Measurements from ENCODE around the gene CCHCR1. TPM values are rescaled to one million over a fixed set of nuclear protein-coding genes. Genes with fewer than 3 reads are reported as not detected.

The CCHCR1 gene
- total RNA-seq, 2 experiments from 2014 or later, result 47.1 to 47.7 TPM

DNA sequence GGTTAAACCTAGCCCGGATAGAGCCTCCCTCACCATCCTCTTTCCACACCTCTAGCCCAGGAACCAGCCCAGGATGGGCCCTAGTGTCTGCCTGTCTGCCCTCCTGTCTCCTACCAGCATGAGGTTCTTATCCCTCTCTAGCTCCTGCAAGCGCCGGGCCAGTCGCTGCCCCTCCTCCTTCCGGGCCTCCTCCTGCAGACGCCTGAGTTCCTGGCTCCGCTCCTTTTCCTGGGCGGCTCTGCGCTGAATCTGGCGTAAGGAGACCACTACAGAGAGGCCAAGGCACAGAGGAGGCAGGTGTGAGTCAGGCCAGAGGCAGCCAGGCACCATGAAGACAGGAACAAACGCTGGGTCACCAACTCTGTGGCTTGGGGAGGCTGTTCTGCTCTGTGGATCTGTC is 14.5 kb downstream of the CCHCR1 start:
- POLR2A ChIA-PET, result no interaction called here
- CTCF ChIA-PET, result interaction anchor here (1.5 kb wide), 1 partner anchor 13 kb away, joined by 6 read pairs; no protein-coding TSS in a partner anchor

- ChIA-PET POLR2A (no interaction called here), CTCF (interaction anchor here (1.1 to 1.3 kb wide), 2 partner anchors 18 to 50 kb away, joined by 3 to 5 read pairs; no protein-coding TSS in a partner anchor)
Measured at GRCh38 chr6:31142361-31142761, 15.2 kb downstream of the CCHCR1 start.

DNA sequence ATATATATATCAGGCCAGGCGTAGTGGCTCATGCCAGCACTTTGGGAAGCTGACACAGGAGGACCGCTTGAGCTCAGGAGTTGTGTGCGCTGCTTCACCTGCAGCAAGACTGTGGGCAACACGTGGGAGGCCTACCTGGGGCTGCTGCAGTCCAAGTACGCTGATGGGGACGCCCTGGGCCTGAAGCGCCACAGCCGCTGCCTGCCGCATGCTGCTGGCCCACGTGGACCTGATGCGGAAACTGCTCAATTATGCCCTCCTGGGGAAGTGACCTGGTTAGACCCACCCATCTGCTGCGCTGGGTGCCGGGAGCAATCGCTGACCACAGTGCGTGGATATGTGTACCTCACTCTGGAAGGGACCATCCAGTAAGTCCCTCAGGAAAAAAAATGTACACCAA is 17.0 kb downstream of the CCHCR1 start:
- CTCF ChIA-PET, result no interaction called here
- POLR2A ChIA-PET, result no interaction called here

DNA sequence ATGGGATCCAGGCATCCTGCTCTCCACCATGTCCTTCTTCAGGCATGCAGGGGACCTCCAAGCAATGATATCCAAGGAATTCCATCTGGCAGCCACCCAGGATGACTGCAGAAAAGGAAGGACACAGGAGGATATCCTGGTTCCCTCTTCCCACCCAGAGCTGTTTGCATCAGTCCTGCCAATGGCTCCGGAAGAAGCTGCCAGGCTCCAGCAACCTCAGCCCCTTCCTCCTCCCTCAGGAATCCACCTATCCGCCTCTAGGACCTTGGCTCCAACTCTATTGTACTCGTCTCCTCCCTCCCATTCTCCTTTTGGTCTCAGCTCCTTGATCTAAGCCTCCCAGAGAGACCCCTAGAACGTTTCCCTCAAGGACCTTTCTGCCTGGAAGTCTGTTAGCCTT is 18.0 kb downstream of the CCHCR1 start:
- CTCF ChIA-PET, result interaction anchor here (0.9 to 3.2 kb wide), 3 partner anchors 11 to 236 kb away, joined by 3 to 18 read pairs (median 6); no protein-coding TSS in a partner anchor
- POLR2A ChIA-PET, result no interaction called here

DNA sequence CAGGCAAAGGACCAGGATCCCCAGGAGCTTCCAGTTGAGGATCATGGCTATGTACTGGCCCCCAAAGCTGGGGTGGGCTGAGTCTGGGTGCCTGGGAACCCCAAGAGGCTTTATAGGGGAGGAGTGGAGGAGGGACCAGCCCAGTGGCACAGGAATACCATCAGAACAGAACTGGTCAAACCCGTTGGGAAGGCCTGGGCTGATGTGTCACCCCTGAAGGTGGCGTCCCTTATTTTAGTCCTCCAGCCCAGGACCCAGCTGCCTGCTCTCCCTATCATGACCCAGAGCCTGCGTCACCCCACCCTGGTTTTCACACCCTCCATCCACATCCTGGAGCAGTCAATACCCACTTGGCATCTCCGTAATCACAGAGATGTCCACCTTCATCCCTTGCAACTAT is 18.6 kb downstream of the CCHCR1 start, which contains the start of gene PSORS1C2:
Gene PSORS1C2, minus strand, starts transcription at position 85 of the 400 bp plus-strand sequence. Its CDS starts 40 bp downstream, at position 45.
- POLR2A ChIA-PET, result no interaction called here
- CTCF ChIA-PET, result interaction anchor here (0.6 to 3.2 kb wide), 6 partner anchors 8 to 236 kb away, joined by 3 to 18 read pairs (median 4); no protein-coding TSS in a partner anchor

- CTCF ChIA-PET, result interaction anchor here (0.8 to 1.3 kb wide), 2 partner anchors 8 to 231 kb away, joined by 3 to 4 read pairs; no protein-coding TSS in a partner anchor
- POLR2A ChIA-PET, result no interaction called here
Measured at GRCh38 chr6:31135710-31136109, 21.9 kb downstream of the CCHCR1 start.

- CTCF ChIA-PET, result interaction anchor here (0.5 to 1.5 kb wide), 2 partner anchors 56 to 60 kb away, joined by 3 to 5 read pairs; no protein-coding TSS in a partner anchor
Measured at GRCh38 chr6:31132806-31133205, 24.8 kb downstream of the CCHCR1 start.

GRCh38 chr6:31131595-31131994 is 26.0 kb downstream of the CCHCR1 start:
- CTCF ChIA-PET, result no interaction called here
- POLR2A ChIA-PET, result no interaction called here

More at GRCh38 chr6:31132806-31133205, 24.8 kb downstream of the CCHCR1 start:
- POLR2A ChIA-PET, result interaction anchor here (0.5 to 0.7 kb wide), 3 partner anchors 177 to 379 kb away, joined by 4 to 6 read pairs (median 4); no protein-coding TSS in a partner anchor

DNA sequence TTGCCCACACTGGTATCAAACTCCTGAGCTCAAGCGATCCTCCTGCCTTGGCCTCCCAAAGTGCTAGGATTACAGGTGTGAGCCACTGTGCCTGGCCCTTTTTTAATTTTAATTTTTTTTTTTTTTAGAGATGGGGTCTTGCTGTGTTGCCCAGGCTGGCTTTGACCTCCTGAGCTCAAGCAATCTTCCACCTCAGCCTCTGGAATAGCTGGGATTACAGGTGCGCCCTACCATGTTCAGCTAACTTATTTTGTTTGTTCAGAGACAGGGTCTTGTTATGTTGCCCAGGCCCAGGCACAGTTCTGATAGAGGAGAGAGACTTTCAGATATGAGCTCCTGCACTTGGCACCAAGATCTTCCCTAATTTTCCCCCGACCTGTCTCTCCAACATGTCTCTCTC is 26.9 kb downstream of the CCHCR1 start:
- ChIA-PET POLR2A (interaction anchor here (0.7 kb wide), 1 partner anchor 49 kb away, joined by 7 read pairs; no protein-coding TSS in a partner anchor), CTCF (interaction anchor here (1.1 to 1.8 kb wide), 4 partner anchors 13 to 268 kb away, joined by 3 to 6 read pairs (median 4); no protein-coding TSS in a partner anchor)

- POLR2A ChIA-PET, result no interaction called here
Measured at GRCh38 chr6:31129130-31129529, 28.5 kb downstream of the CCHCR1 start.

GRCh38 chr6:31128093-31128676 is 29.4 kb downstream of the CCHCR1 start:
- ChIA-PET CTCF (interaction anchor here (0.6 to 1.8 kb wide), 6 partner anchors 8 to 376 kb away, joined by 3 to 6 read pairs (median 4); no protein-coding TSS in a partner anchor), POLR2A (no interaction called here)

More at GRCh38 chr6:31129130-31129529, 28.5 kb downstream of the CCHCR1 start:
- CTCF ChIA-PET, result interaction anchor here (0.6 to 1.8 kb wide), 4 partner anchors 8 to 248 kb away, joined by 3 to 6 read pairs (median 5); no protein-coding TSS in a partner anchor

DNA sequence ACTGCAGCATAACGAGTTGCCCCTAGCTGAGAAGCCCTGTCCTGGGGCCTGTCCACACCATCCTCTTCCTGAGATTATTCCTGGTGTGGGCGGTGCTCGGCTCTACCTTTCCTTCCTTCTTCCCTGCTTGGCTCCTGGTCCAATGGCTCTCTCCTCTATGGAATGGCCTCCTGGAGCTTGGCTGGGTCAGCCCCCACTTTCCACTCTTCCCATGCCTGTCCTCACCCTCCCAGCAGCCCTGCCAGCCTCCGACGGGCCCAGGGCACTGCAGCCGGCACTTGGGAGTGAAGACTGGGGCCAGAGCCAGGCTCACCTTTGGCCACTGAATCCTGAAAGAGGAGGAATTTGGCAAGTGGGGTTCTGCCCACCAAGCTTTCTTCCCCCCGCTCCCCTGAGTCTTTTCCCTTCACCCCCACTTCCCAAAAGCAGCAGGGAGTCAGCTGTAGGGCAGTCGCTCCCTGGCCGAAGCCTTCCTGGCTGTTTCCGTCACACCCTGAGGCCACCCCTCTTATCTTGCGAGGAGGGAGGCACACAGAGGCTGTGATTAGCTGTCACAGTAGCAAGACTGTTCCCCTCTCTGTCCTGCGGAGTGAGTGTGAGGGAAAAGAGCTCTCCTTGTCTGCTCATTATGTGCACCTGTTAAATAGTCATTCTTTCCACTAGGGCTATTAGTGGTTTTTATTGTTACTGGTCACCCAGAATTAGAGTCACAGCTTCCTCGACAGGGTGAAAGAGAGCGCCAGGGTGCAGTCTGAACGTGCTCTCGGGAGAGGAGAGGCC is 31.0 kb downstream of the CCHCR1 start:
- ChIA-PET CTCF (interaction anchor here (0.6 to 1.4 kb wide), 5 partner anchors 11 to 374 kb away, joined by 3 read pairs; no protein-coding TSS in a partner anchor), POLR2A (no interaction called here)

DNA sequence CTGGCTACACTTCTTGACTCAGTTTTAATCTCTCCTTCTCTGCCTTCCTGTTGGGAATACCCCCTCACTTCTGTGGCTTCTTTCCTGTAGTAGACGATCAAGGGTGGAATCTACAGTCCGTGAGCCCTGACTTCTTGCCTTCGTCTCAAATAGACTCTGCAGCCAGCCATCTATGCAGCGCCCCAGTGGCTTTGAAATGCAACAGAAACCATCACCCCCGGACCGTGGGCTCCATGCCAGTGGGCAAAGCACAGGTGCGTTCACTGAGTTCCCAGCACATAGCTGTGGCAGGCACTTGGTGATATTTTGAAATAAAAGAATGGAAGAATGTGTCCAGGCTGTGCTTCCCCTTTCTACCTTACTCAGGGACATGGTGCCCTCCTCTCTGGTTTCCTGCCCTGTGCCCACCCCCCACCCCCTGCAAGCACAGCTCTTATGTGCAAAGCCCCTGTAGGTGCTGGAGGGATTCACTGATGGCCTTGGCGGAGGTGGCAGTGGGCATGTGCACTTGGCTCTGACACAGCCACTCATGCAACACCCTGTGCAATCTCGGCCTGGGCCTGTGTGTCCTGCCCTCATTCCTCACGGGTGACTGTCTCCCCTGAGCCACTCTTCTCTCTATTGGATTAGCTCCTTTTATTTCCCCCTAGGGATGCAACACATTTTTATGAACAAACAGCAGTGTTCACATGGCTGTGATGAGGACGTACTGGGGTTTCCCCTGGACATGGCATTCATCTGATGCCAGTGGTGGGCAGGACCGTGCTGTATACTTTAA is 31.8 kb downstream of the CCHCR1 start:
- ChIA-PET POLR2A (no interaction called here), CTCF (interaction anchor here (0.6 to 1.1 kb wide), 2 partner anchors 12 to 241 kb away, joined by 3 read pairs; no protein-coding TSS in a partner anchor)

DNA sequence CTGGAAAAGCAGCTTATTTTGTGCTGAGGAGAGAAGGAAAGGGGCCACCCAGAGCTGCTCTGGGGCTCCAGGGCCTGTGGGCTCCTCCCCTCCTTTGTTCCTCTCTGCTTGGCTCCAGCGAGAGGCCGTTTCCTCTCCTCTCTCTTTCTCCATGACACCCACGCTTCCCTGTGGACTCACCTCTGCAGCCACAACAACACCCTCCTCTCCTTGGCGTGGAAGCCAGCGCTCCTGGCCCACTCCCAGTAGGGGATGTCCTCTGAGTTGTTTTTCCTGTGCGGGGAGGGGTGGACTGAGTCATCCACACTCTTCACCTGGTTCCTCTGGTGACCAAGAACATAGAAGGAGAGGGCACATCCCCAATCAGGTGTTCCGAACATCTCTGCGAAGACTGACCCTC is 32.4 kb downstream of the CCHCR1 start:
- ChIA-PET CTCF (no interaction called here), POLR2A (no interaction called here)

DNA sequence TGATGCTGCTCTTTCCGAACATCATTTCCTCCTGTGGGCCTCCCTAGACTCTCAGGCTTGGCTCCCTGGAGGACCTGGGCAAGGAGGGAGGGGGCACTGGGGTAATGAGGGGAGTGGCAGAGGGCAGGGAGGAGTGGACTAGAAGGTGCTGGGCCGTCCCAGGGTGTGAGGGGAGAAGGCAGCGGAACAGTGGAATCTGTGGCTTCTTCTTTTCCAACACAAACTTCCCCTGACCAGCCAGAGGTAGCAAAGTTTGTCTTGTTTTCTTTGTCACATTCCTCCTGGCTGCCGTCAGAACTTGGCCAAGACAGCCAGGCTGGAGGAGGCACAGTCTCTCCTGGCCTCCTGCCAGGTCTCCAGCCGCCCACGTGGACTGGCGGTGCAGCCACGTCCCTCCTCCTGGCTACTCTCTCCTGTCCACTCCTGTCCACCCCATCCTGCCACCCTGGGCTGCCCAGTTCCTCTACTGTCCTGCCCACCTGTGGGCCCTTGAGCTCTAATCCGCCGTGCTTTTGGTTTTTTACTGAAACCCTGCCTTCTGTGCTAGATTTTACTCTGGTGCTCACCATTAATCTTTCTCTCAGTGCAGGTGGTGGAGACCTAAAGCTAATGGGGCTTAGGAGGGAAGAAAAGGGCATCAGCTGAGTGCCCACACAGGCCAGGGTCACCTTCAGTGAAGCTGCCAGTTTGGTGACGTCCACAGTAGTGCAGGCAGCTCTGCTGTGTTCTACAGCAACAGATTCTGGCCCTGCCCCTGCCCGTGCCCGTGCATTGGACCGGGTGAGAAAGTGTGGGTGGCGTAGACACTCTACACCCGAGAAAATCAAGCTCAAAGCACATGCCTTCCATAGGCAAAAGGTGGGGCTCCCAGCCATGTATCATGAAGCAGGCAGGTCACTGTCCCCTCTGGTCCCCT is 34.6 kb downstream of the CCHCR1 start:
- ChIA-PET POLR2A (no interaction called here), CTCF (interaction anchor here (0.8 kb wide), 1 partner anchor 14 kb away, joined by 4 read pairs; no protein-coding TSS in a partner anchor)

- CTCF ChIA-PET, result no interaction called here
Measured at GRCh38 chr6:31121131-31121790, 36.3 kb downstream of the CCHCR1 start.

GRCh38 chr6:31120151-31120915 is 37.3 kb downstream of the CCHCR1 start, which contains the start of gene CDSN:
CDSN (minus strand) TSS chr6:31120446; CDS start chr6:31120419, 27 bp downstream.
- ChIA-PET POLR2A (no interaction called here), CTCF (no interaction called here)

More at GRCh38 chr6:31121131-31121790, 36.3 kb downstream of the CCHCR1 start:
- POLR2A ChIA-PET, result no interaction called here
